Middle frontal gyrus (tissue), 1 donor: ENCODE data around the gene GRIK4.

Experiments used
- DNase-seq: peaks from one replicate; pipeline ENCODE4 v3.0.0-alpha.2; 2015; ENCODE audit warnings: low spot score; ENCODE audit errors: extremely low spot score

Gene GRIK4

GRCh38 chr11:120832481-120833238, 321.1 kb downstream of the GRIK4 start:
- DNase-seq, result no peak

- no peak for DNase-seq
Observed at GRCh38 chr11:120834686-120835210, 323.2 kb downstream of the GRIK4 start.

GRCh38 chr11:120835601-120836228, 324.2 kb downstream of the GRIK4 start:
- no peak for DNase-seq

DNA sequence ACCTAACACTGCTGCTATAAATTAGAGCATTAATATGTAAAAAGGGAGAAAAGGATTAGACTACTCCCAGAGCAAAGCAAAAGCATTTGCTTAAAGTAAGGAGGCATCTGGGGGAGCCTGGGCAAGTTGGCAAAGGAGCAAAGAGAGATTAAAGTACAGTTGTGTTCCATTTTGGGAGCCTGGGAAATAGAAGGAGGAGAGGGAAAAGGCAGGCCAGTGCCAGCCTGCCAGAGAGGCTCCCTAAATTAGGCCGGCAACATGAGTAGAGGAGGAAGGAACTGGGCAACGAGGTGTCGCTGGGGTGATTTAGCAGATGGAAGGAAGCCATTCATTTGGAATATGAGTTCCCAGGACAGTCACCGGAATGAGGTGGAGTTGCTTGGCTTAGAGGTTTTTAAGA, 326.1 kb downstream of the GRIK4 start:
- DNase-seq, result no peak

DNA sequence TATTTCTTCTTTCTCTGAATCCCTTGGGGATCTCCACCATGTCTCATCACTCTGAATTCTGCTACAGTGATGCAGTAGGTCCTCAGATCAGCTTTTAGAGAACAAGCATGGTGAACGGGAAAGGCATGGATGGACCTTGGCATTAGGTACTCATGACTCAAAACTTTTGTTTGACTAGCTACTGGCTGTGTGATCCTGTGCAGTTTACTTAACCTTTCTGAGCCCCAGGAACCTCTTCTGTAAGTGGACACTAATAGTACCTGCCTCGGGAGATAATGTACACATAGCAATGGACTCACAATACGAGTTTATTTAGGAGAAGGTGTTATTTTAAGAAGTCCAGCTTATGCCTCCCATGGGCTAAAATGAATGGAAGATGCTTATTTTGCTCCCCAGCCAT, 327.7 kb downstream of the GRIK4 start:
- no peak for DNase-seq

GRCh38 chr11:120839846-120840402, 328.4 kb downstream of the GRIK4 start:
- DNase-seq, result no peak

GRCh38 chr11:120840661-120841060, 329.1 kb downstream of the GRIK4 start:
- DNase-seq, result no peak

DNA sequence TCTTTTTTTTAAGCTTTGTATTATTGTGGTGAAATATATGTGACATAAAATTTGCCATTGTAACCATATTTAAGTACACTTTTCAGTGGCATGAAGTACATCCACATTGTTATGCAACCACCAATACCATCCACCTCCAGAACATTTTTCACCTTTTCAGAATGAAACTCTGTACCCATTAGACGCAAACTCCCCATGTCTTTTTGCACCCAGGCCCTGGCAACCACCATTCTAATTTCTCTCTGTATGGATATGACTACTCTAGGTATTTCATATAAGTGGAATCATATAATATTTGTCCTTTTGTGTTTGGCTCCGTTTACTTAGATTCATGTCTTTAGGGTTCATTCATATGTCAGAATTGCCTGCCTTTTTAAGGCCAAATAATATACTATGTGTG, 329.5 kb downstream of the GRIK4 start:
- DNase-seq, result no peak

GRCh38 chr11:120842195-120842594, 330.6 kb downstream of the GRIK4 start:
- DNase-seq, result no peak

- DNase-seq, result no peak
Observed at GRCh38 chr11:120853435-120853834, 341.9 kb downstream of the GRIK4 start.

DNA sequence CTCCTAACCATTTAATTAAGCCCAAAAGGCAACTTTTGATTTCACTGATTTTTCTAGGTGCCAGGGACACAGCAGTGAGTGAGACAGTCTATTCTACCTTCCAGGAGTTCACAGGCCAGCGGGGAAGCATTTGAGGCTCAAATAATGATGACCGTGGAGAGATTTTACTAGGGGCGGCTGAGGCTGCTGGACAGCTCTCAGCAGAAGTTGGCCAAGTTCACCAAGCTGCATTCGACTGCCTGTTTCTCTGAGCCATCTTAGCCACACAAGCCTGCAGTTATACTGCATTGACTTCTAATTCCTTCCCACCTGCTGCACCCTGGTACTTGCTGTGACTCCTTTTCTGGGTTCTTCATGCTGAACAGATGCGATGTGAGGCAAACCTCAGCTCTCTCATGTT, 343.4 kb downstream of the GRIK4 start:
- DNase-seq, result no peak

- DNase-seq, result no peak
Observed at GRCh38 chr11:120857508-120857907, 346.0 kb downstream of the GRIK4 start.

DNA sequence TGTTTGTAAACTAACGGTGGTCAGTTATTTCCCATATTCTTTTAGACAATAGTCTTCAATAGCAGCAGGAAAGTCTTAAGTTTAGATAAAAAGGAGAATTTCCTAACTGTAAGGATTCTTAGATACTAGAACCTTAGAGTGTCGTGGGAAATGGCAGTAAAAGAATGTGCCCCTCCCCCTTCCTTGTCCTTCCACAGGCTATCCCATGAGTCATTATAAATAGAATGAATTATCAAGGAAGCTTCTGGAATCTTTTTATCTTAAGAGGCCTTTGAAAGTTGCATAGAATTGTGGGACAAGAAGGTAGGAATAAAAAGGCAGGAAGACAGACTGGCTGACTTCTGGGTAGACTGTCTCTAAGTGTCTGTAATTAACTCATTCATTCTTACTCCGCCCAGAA, 347.2 kb downstream of the GRIK4 start:
- DNase-seq, result no peak

DNA sequence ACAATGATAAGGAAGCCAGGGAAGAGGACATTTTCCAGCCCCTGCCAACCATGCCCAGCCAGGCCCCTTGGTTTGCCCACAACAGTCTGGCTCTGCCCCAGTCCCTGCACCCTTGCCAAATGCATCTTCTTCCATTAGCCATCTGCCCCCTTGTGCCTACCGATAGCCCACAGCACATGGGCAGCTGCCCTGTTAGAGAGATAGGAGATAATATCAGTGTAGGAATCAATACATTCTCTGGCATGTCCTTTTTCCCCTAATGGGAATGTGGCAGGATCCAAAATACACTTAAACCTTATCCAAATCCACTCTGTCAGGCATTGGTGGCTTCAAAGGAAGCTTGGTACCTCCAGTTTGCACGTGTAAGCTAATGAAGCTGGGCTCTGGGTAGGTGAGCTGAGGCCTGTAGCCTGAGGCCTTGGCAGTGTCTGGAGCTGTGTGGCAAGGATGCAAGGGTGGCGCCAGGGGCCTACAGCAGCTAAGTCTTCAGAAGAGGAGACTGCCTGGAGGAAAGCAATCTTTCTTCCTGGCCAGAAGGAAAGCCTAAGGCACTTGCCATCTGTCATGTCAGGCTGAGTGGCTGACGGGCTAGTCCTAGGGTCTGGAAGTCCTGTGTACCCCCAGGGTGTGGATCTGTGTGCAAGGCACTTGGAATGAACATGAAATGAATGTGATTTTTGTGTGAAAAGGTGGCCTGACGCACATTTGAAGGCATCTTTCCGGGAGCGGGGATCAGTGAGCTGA, 348.2 kb downstream of the GRIK4 start:
- no peak for DNase-seq

- DNase-seq, result no peak
Observed at GRCh38 chr11:120863359-120863758, 351.8 kb downstream of the GRIK4 start.

GRCh38 chr11:120867024-120867423, 355.5 kb downstream of the GRIK4 start:
- DNase-seq, result no peak

DNA sequence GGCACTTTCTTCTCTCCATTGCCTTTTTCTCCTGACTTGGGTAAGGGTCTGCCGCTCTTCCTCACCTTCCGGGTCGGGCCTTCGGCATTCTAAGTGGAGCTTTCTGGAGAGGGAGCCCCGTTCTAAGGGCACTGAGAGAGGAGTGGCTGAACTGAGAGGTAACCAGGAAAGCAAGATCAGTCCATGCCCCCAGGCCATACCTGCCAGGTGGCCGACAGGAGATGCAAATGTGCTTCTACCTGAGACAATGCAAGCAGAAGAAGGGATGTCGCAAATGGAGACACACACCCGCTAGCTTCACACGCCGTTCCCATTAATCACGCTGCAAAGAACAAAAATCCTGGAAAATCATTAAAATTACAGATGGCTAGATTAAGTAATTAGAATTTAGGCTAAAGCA, 356.0 kb downstream of the GRIK4 start:
- no peak for DNase-seq

DNA sequence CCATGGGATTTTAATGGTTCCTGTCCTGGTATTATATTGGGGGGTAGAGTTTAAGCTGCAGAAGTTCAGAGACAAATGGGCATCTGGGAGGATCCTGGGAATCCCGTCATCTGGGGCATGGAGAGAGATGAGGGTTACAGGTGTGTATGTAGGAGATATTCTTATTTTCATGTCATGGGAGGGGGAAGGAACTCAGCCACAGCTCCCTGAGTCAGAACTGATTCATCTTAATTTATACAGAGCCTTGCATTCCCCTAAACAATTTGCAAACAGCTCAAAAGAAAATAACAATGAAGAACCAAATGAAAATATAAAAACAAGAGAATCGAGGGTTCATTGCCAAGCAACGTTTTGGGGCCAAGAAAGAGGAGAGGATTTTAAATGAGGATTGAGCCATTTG, 356.4 kb downstream of the GRIK4 start:
- DNase-seq, result no peak

DNA sequence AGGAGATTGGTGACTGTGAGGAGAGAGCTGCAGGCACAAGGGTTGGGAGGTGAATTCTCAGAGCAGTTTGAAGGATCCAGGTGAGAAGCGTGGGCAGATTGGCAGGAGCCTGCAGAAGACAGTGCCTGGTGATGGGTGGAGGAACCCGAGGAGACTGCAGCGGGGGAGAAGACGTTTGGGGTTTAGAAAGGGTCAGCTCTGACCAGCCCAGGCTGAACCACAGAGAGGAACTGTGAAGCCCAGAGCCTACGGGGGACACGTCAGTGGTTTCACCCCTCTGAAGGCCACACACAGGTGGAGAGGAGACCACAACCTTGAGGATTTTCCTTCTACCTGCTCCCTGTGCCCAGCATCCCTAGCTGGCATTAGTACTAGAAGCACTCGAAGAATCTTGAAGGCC, 357.5 kb downstream of the GRIK4 start:
- no peak for DNase-seq

- DNase-seq, result no peak
Observed at GRCh38 chr11:120869516-120870011, 358.0 kb downstream of the GRIK4 start.

DNA sequence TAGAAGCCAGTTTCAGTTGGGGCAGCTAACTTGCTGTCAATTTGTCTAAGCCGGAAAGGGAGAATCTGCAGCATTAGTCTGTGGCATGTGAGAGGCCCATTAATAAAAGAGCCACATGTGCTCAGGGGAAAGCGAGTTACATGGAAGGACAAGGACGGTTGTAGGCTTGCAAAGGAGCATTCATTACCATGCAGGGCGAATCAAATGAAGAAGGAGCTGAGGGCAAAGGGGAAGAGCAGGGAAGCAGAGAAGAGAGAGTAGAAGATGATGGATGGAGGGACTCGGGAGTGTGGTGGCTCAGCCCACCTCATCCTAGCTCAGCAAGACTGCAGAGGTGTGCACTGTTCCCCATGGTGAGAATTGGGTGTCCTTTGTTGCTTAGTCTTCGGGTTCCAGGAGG, 359.6 kb downstream of the GRIK4 start:
- no peak for DNase-seq

DNA sequence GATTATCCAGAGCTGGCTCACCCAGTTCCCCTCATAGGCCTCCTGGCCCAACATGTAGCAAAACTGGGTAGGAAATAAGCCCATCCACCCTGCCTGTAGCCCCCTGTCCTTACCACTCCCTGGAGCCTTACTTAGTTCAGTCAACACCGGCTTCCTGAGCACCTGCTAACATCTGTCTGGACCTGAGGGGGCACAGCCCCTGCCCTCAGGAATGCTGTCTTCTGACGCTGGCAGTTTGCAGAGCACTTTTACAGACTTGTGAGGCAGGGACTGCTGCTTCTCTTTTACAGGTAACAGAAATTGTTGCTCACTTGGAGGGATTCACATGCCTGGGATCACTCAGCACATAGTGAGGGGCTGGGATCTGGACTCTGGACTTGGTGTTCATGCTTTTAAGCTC, 360.4 kb downstream of the GRIK4 start:
- DNase-seq, result no peak
